Measurements from ENCODE around the gene ZNF221.

DNA sequence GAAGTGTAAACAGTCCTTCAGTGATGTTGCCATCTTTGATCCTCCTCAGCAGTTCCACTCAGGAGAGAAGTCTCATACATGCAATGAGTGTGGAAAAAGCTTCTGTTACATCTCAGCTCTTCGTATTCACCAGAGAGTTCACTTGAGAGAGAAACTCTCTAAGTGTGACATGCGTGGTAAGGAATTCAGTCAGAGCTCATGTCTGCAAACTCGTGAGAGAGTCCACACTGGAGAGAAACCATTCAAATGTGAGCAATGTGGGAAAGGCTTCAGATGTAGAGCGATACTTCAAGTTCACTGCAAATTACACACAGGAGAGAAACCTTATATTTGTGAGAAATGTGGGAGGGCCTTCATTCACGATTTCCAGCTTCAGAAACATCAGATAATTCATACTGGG is 59.4 kb downstream of the ZNF221 start:
- TF ChIP-seq, protein P1, sequence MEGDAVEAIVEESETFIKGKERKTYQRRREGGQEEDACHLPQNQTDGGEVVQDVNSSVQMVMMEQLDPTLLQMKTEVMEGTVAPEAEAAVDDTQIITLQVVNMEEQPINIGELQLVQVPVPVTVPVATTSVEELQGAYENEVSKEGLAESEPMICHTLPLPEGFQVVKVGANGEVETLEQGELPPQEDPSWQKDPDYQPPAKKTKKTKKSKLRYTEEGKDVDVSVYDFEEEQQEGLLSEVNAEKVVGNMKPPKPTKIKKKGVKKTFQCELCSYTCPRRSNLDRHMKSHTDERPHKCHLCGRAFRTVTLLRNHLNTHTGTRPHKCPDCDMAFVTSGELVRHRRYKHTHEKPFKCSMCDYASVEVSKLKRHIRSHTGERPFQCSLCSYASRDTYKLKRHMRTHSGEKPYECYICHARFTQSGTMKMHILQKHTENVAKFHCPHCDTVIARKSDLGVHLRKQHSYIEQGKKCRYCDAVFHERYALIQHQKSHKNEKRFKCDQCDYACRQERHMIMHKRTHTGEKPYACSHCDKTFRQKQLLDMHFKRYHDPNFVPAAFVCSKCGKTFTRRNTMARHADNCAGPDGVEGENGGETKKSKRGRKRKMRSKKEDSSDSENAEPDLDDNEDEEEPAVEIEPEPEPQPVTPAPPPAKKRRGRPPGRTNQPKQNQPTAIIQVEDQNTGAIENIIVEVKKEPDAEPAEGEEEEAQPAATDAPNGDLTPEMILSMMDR (IDR thresholded peaks at IDR 0.05), result no peak
- no peak for TF ChIP-seq ZFX (IDR thresholded peaks at IDR 0.05; ENCODE audit: borderline replicate concordance)
